ENCODE measurements around the gene GJA3.

The GJA3 gene

DNA sequence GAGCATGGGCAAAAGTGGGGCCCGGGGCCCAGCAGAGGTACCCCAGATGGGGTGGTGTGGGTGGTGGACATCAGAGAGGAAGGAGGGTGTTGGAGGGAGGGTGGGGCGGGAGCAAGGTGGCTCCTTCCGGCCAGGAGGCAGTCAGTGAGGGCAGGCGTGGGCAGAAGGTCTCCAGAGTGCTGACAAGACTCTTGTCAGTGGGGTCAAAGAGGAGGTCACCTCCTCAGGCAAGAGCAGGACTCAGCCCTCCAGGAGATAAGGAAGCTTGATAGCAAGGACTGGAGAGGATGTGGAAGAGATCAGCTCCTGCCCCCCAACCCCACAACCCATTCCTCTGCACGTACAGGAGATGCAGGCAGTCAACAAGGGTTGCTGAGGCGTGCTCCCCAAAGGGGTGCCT, 9.8 kb downstream of the GJA3 start:
- H4K8ac ChIP-seq (ENCODE audit: low read depth, low read length) = no peak overlapping the region
- H3K27me3 ChIP-seq (ENCODE audit: insufficient read depth, low read length) = no peaks in the 10 kb centered on the region
- no peak overlapping the region for H2AK5ac ChIP-seq (ENCODE audit: low read length)
- H3K18ac ChIP-seq (ENCODE audit: low read length) = no peak overlapping the region
- no peaks in the 10 kb centered on the region for H3K4me1 ChIP-seq (ENCODE audit: control insufficient read depth in 1 of 2, insufficient read depth in 2 of 2, low read length in 2 of 2)
- H2BK12ac ChIP-seq (ENCODE audit: low read length) = no peak overlapping the region
- no peak overlapping the region for H3K27ac ChIP-seq (ENCODE audit: low read depth, low read length)
- no peak overlapping the region for H4K12ac ChIP-seq (ENCODE audit: low read depth, low read length)
- H3K9ac ChIP-seq (ENCODE audit: low read length) = no peak overlapping the region
- H3K23ac ChIP-seq (ENCODE audit: low read length) = no peak overlapping the region
- no peak overlapping the region for H3K4ac ChIP-seq (ENCODE audit: low read depth, low read length)
- no peak overlapping the region for H3K14ac ChIP-seq (ENCODE audit: low read length)
- H2BK120ac ChIP-seq (ENCODE audit: insufficient read depth, low read length, poor library complexity) = no peak overlapping the region
- no peak overlapping the region for H3K4me2 ChIP-seq (ENCODE audit: low read length)
- no CpG with 5 or more reads among the region's 6 CpGs for WGBS (ENCODE audit: extremely low coverage, insufficient coverage, insufficient read length)
- no peak overlapping the region for H2AFZ ChIP-seq (ENCODE audit: insufficient read depth, low read length, poor library complexity)
- H3K36me3 ChIP-seq (ENCODE audit: control insufficient read depth in 1 of 2, insufficient read depth in 2 of 2, low read length in 2 of 2) = no peaks in the 10 kb centered on the region
- H3K4me3 ChIP-seq (ENCODE audit: low read depth, low read length) = no peak overlapping the region
- no peak overlapping the region for H4K91ac ChIP-seq (ENCODE audit: low read depth, low read length)
- H3K79me1 ChIP-seq (ENCODE audit: low read length) = no peaks in the 10 kb centered on the region
- no peak overlapping the region for H2BK5ac ChIP-seq (ENCODE audit: low read depth, low read length, poor library complexity)
- H3K79me2 ChIP-seq (ENCODE audit: control insufficient read depth, insufficient read depth, low read length, poor library complexity) = no peaks in the 10 kb centered on the region
- DNase-seq = no peak
- no peaks in the 10 kb centered on the region for H3K9me3 ChIP-seq (ENCODE audit: insufficient read depth, low read depth, low read length)

GRCh38 chr13:20150561-20150960, 10.3 kb downstream of the GJA3 start:
- Histone ChIP-seq H3K14ac (ENCODE audit: low read length) (no peak overlapping the region), H4K8ac (ENCODE audit: low read depth, low read length) (no peak overlapping the region), H3K36me3 (ENCODE audit: control insufficient read depth in 1 of 2, insufficient read depth in 2 of 2, low read length in 2 of 2) (no peaks in the 10 kb centered on the region), H3K4me3 (ENCODE audit: low read depth, low read length) (no peak overlapping the region), H3K79me2 (ENCODE audit: control insufficient read depth, insufficient read depth, low read length, poor library complexity) (no peaks in the 10 kb centered on the region), H3K4ac (ENCODE audit: low read depth, low read length) (no peak overlapping the region), H4K91ac (ENCODE audit: low read depth, low read length) (no peak overlapping the region), H4K12ac (ENCODE audit: low read depth, low read length) (no peak overlapping the region), H3K27ac (ENCODE audit: low read depth, low read length) (no peak overlapping the region), H3K9me3 (ENCODE audit: insufficient read depth, low read depth, low read length) (peaks cover under 1% of the 10 kb centered on the region), H3K4me1 (ENCODE audit: control insufficient read depth in 1 of 2, insufficient read depth in 2 of 2, low read length in 2 of 2) (no peaks in the 10 kb centered on the region), H2AK5ac (ENCODE audit: low read length) (no peak overlapping the region), H2BK120ac (ENCODE audit: insufficient read depth, low read length, poor library complexity) (no peak overlapping the region), H3K9ac (ENCODE audit: low read length) (no peak overlapping the region), H2BK5ac (ENCODE audit: low read depth, low read length, poor library complexity) (no peak overlapping the region), H3K23ac (ENCODE audit: low read length) (no peak overlapping the region), H3K18ac (ENCODE audit: low read length) (no peak overlapping the region), H3K27me3 (ENCODE audit: insufficient read depth, low read length) (no peaks in the 10 kb centered on the region), H2AFZ (ENCODE audit: insufficient read depth, low read length, poor library complexity) (no peak overlapping the region), H3K79me1 (ENCODE audit: low read length) (no peaks in the 10 kb centered on the region), H3K4me2 (ENCODE audit: low read length) (no peak overlapping the region), H2BK12ac (ENCODE audit: low read length) (no peak overlapping the region)
- no peak for DNase-seq
- no CpG with 5 or more reads among the region's 9 CpGs for WGBS (ENCODE audit: extremely low coverage, insufficient coverage, insufficient read length)

DNA sequence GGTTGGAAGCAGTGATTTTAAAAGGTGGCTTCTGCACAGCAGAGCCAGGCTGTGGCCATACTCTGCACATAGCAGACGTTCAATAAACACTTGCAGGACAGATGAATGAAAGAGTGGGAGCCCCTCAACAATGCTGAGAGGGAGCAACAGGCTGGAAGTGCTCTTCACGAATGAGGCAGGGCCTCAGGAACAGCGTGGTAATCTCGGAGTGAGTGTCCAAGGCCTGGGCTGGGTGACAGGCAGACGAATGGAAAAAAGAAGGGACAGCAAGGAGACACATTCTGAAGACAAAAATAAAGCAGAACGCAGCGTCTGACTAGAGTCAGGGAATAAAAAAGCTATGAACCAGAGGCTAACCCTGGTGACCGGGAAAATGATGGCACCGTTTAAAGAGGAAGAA, 11.1 kb downstream of the GJA3 start:
- no peak overlapping the region for H3K4me2 ChIP-seq (ENCODE audit: low read length)
- H3K79me1 ChIP-seq (ENCODE audit: low read length) = no peaks in the 10 kb centered on the region
- no peaks in the 10 kb centered on the region for H3K4me1 ChIP-seq (ENCODE audit: control insufficient read depth in 1 of 2, insufficient read depth in 2 of 2, low read length in 2 of 2)
- H3K4me3 ChIP-seq (ENCODE audit: low read depth, low read length) = no peak overlapping the region
- H3K23ac ChIP-seq (ENCODE audit: low read length) = no peak overlapping the region
- no CpG with 5 or more reads among the region's 9 CpGs for WGBS (ENCODE audit: extremely low coverage, insufficient coverage, insufficient read length)
- no peaks in the 10 kb centered on the region for H3K36me3 ChIP-seq (ENCODE audit: control insufficient read depth in 1 of 2, insufficient read depth in 2 of 2, low read length in 2 of 2)
- no peak overlapping the region for H2BK5ac ChIP-seq (ENCODE audit: low read depth, low read length, poor library complexity)
- no peak overlapping the region for H2AK5ac ChIP-seq (ENCODE audit: low read length)
- H4K8ac ChIP-seq (ENCODE audit: low read depth, low read length) = no peak overlapping the region
- no peak overlapping the region for H4K12ac ChIP-seq (ENCODE audit: low read depth, low read length)
- H2BK120ac ChIP-seq (ENCODE audit: insufficient read depth, low read length, poor library complexity) = no peak overlapping the region
- H3K9me3 ChIP-seq (ENCODE audit: insufficient read depth, low read depth, low read length) = peaks cover 3% of the 10 kb centered on the region
- H3K27ac ChIP-seq (ENCODE audit: low read depth, low read length) = no peak overlapping the region
- no peak overlapping the region for H3K4ac ChIP-seq (ENCODE audit: low read depth, low read length)
- no peaks in the 10 kb centered on the region for H3K27me3 ChIP-seq (ENCODE audit: insufficient read depth, low read length)
- no peak overlapping the region for H3K18ac ChIP-seq (ENCODE audit: low read length)
- no peak overlapping the region for H3K9ac ChIP-seq (ENCODE audit: low read length)
- no peaks in the 10 kb centered on the region for H3K79me2 ChIP-seq (ENCODE audit: control insufficient read depth, insufficient read depth, low read length, poor library complexity)
- DNase-seq = no peak
- H4K91ac ChIP-seq (ENCODE audit: low read depth, low read length) = no peak overlapping the region
- no peak overlapping the region for H3K14ac ChIP-seq (ENCODE audit: low read length)
- H2BK12ac ChIP-seq (ENCODE audit: low read length) = no peak overlapping the region
- H2AFZ ChIP-seq (ENCODE audit: insufficient read depth, low read length, poor library complexity) = no peak overlapping the region

- no peak overlapping the region for H2BK120ac ChIP-seq (ENCODE audit: insufficient read depth, low read length, poor library complexity)
- no peaks in the 10 kb centered on the region for H3K4me1 ChIP-seq (ENCODE audit: control insufficient read depth in 1 of 2, insufficient read depth in 2 of 2, low read length in 2 of 2)
- no peaks in the 10 kb centered on the region for H3K36me3 ChIP-seq (ENCODE audit: control insufficient read depth in 1 of 2, insufficient read depth in 2 of 2, low read length in 2 of 2)
- H4K8ac ChIP-seq (ENCODE audit: low read depth, low read length) = no peak overlapping the region
- H3K79me2 ChIP-seq (ENCODE audit: control insufficient read depth, insufficient read depth, low read length, poor library complexity) = no peaks in the 10 kb centered on the region
- H3K4me2 ChIP-seq (ENCODE audit: low read length) = no peak overlapping the region
- H4K12ac ChIP-seq (ENCODE audit: low read depth, low read length) = no peak overlapping the region
- H3K4ac ChIP-seq (ENCODE audit: low read depth, low read length) = no peak overlapping the region
- no peaks in the 10 kb centered on the region for H3K79me1 ChIP-seq (ENCODE audit: low read length)
- H2AK5ac ChIP-seq (ENCODE audit: low read length) = no peak overlapping the region
- H3K9me3 ChIP-seq (ENCODE audit: insufficient read depth, low read depth, low read length) = peaks cover 3% of the 10 kb centered on the region
- no peak overlapping the region for H2BK12ac ChIP-seq (ENCODE audit: low read length)
- H3K27ac ChIP-seq (ENCODE audit: low read depth, low read length) = no peak overlapping the region
- no peaks in the 10 kb centered on the region for H3K27me3 ChIP-seq (ENCODE audit: insufficient read depth, low read length)
- no peak overlapping the region for H3K4me3 ChIP-seq (ENCODE audit: low read depth, low read length)
- H4K91ac ChIP-seq (ENCODE audit: low read depth, low read length) = no peak overlapping the region
- H2AFZ ChIP-seq (ENCODE audit: insufficient read depth, low read length, poor library complexity) = no peak overlapping the region
- DNase-seq = no peak
- H2BK5ac ChIP-seq (ENCODE audit: low read depth, low read length, poor library complexity) = no peak overlapping the region
- WGBS (ENCODE audit: extremely low coverage, insufficient coverage, insufficient read length) = no CpG with 5 or more reads among the region's 16 CpGs
- H3K9ac ChIP-seq (ENCODE audit: low read length) = no peak overlapping the region
- H3K14ac ChIP-seq (ENCODE audit: low read length) = no peak overlapping the region
- no peak overlapping the region for H3K23ac ChIP-seq (ENCODE audit: low read length)
- H3K18ac ChIP-seq (ENCODE audit: low read length) = no peak overlapping the region
Observed at GRCh38 chr13:20148501-20149183, 12.2 kb downstream of the GJA3 start.
